Right atrium auricular region (tissue), 2 donors: ENCODE measurements around the gene PARP6. TPM values are rescaled to one million over a fixed set of nuclear protein-coding genes. Genes with fewer than 3 reads are reported as not detected.

Experiments
- DNase-seq: peaks from one replicate; pipeline ENCODE4 v3.0.0-alpha.2; 2019; ENCODE audit warnings: low spot score
- H3K27ac ChIP-seq, 2 donors: fragments of 200-600 bp; sonication (generic); 1 replicate in 1 of 2; 2 replicates in 1 of 2; pipeline ENCODE4 v1.5.1; 2016 to 2019
- H3K27me3 ChIP-seq, 2 donors: fragments of 200-600 bp; sonication (generic); one replicate each; pipeline versions ENCODE4 v1.5.1 to v1.6.0; 2017 to 2019
- H3K36me3 ChIP-seq: fragments of 200-600 bp; sonication (generic); one replicate; pipeline ENCODE4 v1.5.1; 2016
- H3K4me1 ChIP-seq, 2 donors: fragments of 200-600 bp; sonication (generic); one replicate each; pipeline versions ENCODE4 v1.5.1 to v1.6.0; 2017 to 2019
- H3K4me3 ChIP-seq, 2 donors: fragments of 200-600 bp; sonication (generic); 1 replicate in 1 of 2; 2 replicates in 1 of 2; pipeline ENCODE4 v1.5.1; 2017 to 2019; ENCODE audit warnings: mild to moderate bottlenecking in 1 of 2, moderate library complexity in 1 of 2
- H3K9me3 ChIP-seq, 2 donors: fragments of 200-600 bp; sonication (generic); one replicate each; pipeline ENCODE4 v1.5.1; 2019
- total RNA-seq, 2 donors: library from RNA; depleted of rRNA; stranded (reverse); fragments of >200 nt; gene quantifications; one replicate each; pipeline ENCODE4 v1.1.0, GENCODE V29; 2016
- TF ChIP-seq, protein P1 (sequence below), 2 donors: fragments of 200-600 bp; sonication (generic); IDR thresholded peaks; one replicate each; pipeline ENCODE4 v1.5.1; 2019; ENCODE audit warnings: antibody characterized with exemption in 2 of 2

The PARP6 gene
- total RNA-seq, 2 donors from 2014 or later, result 29.9 to 44.1 TPM

DNA sequence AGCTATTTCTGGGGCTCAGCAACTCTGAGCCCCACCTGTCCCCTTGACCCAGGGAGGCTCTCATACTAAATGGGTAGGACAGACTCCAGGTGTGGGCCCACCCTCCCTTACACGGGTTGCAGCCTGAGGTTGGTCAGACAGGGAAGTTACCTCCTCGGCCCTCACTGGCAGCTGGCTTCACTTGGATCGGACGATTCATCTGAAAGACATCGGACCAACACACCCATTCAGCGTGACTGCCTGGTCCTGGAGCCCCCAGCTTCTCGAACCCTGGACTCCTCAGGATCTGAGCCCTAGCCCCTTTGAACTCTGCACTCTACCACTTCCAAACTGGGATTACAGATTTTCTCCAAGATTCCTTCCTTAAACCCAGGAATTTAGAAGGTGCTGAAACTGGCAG lies 32.2 kb upstream of the PARP6 start:
- Histone ChIP-seq H3K4me3 (no peak overlapping the region), H3K4me1 (no peaks in the 10 kb centered on the region), H3K27ac (no peak overlapping the region), H3K27me3 (no peaks in the 10 kb centered on the region), H3K9me3 (no peaks in the 10 kb centered on the region), H3K36me3 (no peaks in the 10 kb centered on the region)
- no peak for DNase-seq
- TF ChIP-seq, protein P1, sequence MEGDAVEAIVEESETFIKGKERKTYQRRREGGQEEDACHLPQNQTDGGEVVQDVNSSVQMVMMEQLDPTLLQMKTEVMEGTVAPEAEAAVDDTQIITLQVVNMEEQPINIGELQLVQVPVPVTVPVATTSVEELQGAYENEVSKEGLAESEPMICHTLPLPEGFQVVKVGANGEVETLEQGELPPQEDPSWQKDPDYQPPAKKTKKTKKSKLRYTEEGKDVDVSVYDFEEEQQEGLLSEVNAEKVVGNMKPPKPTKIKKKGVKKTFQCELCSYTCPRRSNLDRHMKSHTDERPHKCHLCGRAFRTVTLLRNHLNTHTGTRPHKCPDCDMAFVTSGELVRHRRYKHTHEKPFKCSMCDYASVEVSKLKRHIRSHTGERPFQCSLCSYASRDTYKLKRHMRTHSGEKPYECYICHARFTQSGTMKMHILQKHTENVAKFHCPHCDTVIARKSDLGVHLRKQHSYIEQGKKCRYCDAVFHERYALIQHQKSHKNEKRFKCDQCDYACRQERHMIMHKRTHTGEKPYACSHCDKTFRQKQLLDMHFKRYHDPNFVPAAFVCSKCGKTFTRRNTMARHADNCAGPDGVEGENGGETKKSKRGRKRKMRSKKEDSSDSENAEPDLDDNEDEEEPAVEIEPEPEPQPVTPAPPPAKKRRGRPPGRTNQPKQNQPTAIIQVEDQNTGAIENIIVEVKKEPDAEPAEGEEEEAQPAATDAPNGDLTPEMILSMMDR (IDR thresholded peaks at IDR 0.05), result no peak

DNA sequence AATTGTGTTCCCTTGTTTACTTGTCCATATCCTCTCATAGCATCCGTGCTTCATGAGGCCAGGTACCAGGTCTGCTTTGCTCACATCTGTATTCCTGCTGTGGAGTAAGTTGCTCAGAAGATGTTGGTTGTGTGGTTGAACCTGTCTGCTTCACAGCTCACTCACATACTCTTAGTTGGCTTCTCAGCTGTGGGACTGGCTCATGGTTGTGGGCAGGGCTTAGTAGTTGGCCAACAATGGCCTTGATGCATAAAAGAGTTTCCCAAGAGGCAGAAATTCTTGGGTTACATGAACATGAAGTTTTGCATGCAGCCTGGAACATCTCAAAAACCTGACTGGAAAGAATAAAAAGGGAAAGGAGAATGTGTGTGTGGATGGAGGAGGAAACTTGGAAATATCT lies 30.6 kb upstream of the PARP6 start:
- Histone ChIP-seq H3K9me3 (no peaks in the 10 kb centered on the region), H3K4me3 (no peak overlapping the region), H3K27ac (no peak overlapping the region), H3K4me1 (no peaks in the 10 kb centered on the region), H3K27me3 (no peaks in the 10 kb centered on the region), H3K36me3 (no peaks in the 10 kb centered on the region)
- TF ChIP-seq, protein P1 (IDR thresholded peaks at IDR 0.05), result no peak
- DNase-seq, result no peak

GRCh38 chr15:72289597-72290325 lies 17.4 kb upstream of the PARP6 start:
- H3K36me3 ChIP-seq, result no peaks in the 10 kb centered on the region
- DNase-seq, result no peak
- H3K4me3 ChIP-seq, result no peak overlapping the region
- no peaks in the 10 kb centered on the region for H3K27me3 ChIP-seq
- no peaks in the 10 kb centered on the region for H3K4me1 ChIP-seq
- H3K9me3 ChIP-seq, result no peaks in the 10 kb centered on the region
- TF ChIP-seq, protein P1 (IDR thresholded peaks at IDR 0.05), result no peak
- H3K27ac ChIP-seq, result no peak overlapping the region

- no peaks in the 10 kb centered on the region for H3K27me3 ChIP-seq
- H3K36me3 ChIP-seq, result no peaks in the 10 kb centered on the region
- TF ChIP-seq, protein P1 (IDR thresholded peaks at IDR 0.05), result no peak
- H3K4me3 ChIP-seq, result no peak overlapping the region
- no peaks in the 10 kb centered on the region for H3K9me3 ChIP-seq
- H3K4me1 ChIP-seq, result no peaks in the 10 kb centered on the region
- no peak overlapping the region for H3K27ac ChIP-seq
- DNase-seq, result no peak
These were observed 16.6 kb upstream of the PARP6 start for GRCh38 chr15:72288796-72289596.

GRCh38 chr15:72285927-72286516 lies 13.7 kb upstream of the PARP6 start:
- Histone ChIP-seq H3K9me3 (no peaks in the 10 kb centered on the region), H3K4me3 (no peak overlapping the region), H3K27me3 (no peaks in the 10 kb centered on the region), H3K36me3 (no peaks in the 10 kb centered on the region), H3K4me1 (no peaks in the 10 kb centered on the region), H3K27ac (no peak overlapping the region)
- TF ChIP-seq, protein P1 (IDR thresholded peaks at IDR 0.05), result peak; percentile 43 to 60
- no peak for DNase-seq
